Head of caudate nucleus (tissue), 42 donors: ENCODE data around the gene DOLPP1.
"Not testable (repeated sequence)": the region's sequence is repeated elsewhere in the genome, so short reads cannot be mapped to it uniquely, and the experiment has no call there.

Source experiments
- DNase-seq, 42 donors: peaks; one replicate each; pipeline versions ENCODE4 v3.0.0 to v3.0.0-alpha.2; 2020 to 2021; ENCODE audit warnings: mixed read lengths in 7 of 42
- intact Hi-C: fragments of 100-400 bp; cut with DNase I; formaldehyde crosslinking; loops from one replicate; pipeline ENCODE4 v1.15.0; 2022

The DOLPP1 gene

GRCh38 chr9:129107651-129108050 is 26.7 kb downstream of the DOLPP1 start:
- intact Hi-C loops = no loop called here
- no peak for DNase-seq

- intact Hi-C loops = no loop called here
- DNase-seq = no peak
Measured at GRCh38 chr9:129108083-129108804, 27.3 kb downstream of the DOLPP1 start.

DNA sequence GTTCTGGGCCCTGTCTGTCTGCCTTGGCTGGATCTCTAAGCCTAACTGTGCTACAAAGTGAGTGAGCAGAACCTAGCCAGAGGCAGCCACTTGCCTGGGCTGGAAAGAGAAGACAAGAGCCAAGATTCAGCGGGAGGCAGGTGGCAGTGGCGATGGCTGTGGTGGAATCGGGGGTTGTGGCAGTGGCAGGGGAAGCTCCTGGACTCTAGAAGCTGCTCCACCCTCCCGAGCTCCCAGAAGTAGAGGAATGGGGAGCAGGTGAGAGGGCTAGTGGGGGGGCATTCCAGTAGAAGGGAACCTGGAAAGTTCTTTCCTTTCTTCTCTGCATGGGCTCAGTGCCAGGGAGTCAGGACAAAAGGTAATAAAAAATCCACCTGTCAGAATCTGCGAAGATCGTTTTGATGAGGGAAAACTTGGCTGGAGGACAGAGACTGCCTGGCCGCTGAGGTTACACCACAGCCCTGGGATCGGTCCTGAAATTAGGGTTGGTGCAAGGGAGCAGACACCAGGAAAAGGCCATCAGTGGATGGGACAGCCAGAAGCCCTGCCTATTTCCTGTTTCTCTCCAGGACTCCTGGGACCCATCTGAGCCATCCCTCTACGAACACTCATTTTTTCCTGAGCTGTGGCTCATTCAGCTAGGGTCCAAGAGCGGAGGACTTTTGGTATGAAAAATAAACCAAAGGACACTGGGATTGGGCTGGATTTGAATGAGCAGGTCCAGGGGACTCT is 28.1 kb downstream of the DOLPP1 start:
- no peak for DNase-seq
- intact Hi-C loops = no loop called here

DNA sequence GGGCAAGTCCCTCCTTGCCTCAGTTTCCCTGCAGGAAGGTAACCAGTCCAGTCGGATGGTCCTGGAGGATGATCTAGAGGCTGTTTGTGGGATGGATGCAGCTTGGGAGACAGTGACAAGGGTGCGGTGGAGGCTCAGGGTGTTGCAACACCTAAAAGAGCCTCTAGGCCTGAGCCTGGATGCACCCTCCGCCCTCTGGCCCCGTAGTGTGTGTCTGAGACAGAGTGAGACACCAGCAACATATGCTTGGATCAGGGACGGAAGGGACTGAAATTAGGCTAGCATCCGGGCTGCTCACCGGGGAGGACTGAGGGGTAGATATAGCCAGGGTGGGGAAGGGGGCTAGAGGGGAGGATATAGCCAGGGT is 28.6 kb downstream of the DOLPP1 start:
- intact Hi-C loops = no loop called here
- no peak for DNase-seq

DNA sequence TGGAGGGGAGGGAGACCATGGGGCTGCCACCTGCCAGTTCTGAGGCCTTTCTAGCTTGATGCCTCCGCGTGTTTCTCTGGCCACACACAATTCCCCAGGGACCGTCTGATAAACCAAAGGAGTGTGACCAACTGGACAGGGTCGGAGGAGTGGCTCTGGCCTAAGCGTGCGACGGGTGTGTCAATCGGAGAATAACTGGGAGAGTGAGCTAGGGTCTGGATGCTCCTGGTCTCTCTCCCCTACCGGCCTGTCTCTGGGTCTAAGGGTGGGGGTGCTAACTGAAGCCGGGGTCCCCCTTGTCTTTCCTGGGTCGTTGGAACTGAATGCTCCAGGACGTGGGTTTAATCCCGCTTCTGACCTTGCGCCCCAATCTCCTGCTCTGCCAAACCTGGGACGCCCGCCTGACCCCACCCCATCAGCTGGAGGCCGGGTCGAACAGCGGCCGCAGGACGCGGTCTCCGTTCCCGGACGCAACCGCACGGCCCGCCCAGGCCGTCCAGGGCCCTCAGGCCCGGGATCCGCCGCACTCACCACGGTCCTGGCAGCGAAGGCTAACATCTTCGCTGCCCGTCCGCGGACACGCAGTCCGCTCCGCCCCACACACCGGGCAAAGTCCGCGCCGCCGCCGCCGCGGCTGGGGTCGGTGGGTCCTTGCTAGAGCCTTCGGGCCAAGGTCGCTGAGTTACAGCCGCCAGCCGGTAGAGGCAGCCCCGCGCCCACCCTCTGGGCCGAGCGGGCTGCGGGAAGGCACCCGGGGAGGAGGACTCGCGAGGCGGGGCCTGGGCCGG is 29.2 kb downstream of the DOLPP1 start:
- intact Hi-C loops = no loop called here
- peak in 9 of 42 donors; percentile 9 to 45 (median 24) for DNase-seq

DNA sequence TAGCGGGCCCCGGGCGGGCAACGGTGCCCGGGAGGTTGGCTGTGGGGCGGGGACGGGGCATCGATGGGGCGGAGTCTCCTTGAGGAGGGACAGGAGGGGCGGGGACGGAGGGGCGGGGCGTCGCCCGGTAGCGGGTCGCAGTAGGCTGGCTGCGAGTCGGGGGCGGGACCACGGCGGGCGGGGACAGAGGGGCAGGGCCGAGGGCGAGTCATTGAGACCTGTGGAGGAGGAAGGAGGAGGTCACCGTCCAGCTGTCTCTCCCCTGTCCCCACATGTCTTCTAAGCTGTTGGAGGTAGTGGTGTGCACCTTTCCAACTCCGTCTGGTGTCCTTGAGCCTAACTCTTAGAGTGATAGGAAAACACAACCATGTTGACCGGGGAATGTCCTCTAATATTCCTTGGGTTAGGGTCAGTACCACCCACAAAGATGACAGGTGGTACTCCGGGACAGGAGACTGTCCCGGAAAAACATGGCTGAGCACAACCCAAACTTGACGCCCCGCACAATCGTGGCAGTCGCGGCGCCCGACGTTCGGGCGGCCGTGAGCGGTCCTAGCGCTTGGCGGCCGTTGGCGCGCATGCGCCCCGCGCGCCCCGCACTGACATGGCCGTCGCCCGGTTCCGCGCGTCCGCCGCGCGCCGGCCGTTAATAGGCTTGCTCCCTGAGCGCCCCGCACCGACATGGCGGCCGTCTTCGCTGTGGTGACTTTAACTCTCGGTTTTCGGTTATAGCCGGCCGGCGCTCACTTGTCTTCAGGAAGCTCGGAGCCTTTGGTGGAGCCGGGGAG is 30.0 kb downstream of the DOLPP1 start, which contains the start of the genes CRAT and PTPA:
Gene CRAT (minus strand): TSS at position 54 of the 788 bp plus-strand sequence. CDS start 284 bp downstream, outside the sequence.
Gene PTPA (plus strand): TSS at position 676 of the 788 bp plus-strand sequence. CDS start 186 bp downstream, outside the sequence.
- intact Hi-C loops = no loop called here
- DNase-seq = peak; percentile 90 to 99 (median 98)

GRCh38 chr9:129111528-129112151 is 30.7 kb downstream of the DOLPP1 start:
- intact Hi-C loops = no loop called here
- DNase-seq = peak in 37 of 42 donors; percentile 10 to 71 (median 41)

GRCh38 chr9:129112526-129112925 is 31.6 kb downstream of the DOLPP1 start:
- DNase-seq, intact Hi-C loops: not testable (repeated sequence)

GRCh38 chr9:129113645-129114304 is 32.9 kb downstream of the DOLPP1 start:
- peak in 3 of 42 donors; percentile 24 to 57 (median 42) for DNase-seq
- intact Hi-C loops = no loop called here

GRCh38 chr9:129118799-129119198 is 37.9 kb downstream of the DOLPP1 start:
- intact Hi-C loops = no loop called here
- no peak for DNase-seq

GRCh38 chr9:129121483-129121882 is 40.6 kb downstream of the DOLPP1 start:
- DNase-seq = peak in 28 of 42 donors; percentile 35 to 84 (median 62)
- intact Hi-C loops = no loop called here

- intact Hi-C loops = no loop called here
- no peak for DNase-seq
Measured at GRCh38 chr9:129122133-129122532, 41.2 kb downstream of the DOLPP1 start.

- intact Hi-C loops, DNase-seq: not testable (repeated sequence)
Measured at GRCh38 chr9:129122976-129123375, 42.1 kb downstream of the DOLPP1 start.

- intact Hi-C loops = no loop called here
- no peak for DNase-seq
Measured at GRCh38 chr9:129124506-129125069, 43.7 kb downstream of the DOLPP1 start.

DNA sequence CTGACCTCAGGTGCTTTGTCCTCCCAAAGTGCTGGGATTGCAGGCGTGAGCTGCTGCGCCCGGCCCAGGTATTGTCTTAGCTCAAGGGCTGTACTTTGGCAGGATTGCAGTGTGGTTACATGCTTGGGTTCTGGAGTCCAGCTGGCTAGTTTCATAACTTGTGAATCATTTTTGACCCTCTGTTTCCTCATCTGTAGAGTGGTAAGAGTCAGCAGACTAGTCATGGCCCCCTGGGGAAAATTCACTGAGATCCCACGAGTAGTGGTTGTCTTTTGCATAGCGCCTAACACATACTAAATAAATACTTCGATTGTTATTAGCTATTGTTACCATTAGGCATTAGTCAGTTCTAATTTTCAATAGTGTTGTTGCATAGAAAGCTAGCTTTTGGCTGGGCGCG is 44.6 kb downstream of the DOLPP1 start:
- no peak for DNase-seq
- intact Hi-C loops = no loop called here

DNA sequence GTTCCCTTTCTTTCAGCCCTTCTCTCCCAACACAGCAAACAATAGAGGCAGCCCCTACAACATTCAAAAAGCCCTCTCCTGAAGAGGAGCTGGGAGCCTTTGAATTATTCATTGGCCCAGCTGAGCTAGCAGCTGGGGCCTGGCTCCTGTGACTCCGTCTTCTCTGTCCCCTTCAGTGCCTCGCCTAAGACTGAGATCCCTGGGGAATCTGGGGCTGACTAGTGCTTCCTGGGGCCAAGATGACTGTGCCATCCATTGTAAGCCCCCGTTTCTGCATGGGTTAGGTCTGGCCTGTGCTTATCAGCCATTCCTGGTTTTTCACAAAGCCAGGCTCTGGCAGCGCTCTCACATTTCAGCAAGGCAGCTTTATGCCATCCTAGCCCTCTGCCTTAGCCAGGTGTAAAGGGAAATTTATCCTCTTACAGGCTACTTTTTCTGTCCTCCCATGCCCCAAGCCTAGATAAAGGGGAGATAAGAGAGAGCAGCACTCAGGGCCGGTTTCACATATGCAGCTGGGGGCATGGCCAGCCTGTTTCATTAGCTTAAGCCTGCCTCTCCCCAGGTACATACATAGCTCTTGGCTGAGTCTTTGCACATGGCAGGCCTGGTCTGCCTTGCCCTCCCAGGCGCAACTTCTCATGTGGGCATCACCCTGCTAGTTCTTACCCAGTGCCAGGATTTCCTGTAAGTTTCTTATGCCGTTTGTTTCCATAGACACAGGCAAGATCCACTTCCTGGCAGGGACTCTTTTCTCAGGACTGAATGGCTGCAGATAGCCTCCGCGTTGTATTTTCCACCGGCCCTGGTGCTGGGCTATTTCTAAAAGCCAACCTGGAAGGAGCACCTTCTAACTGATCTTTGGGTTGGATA is 46.1 kb downstream of the DOLPP1 start:
- DNase-seq = peak in 21 of 42 donors; percentile 31 to 70 (median 51)

More for the DNA sequence above, 46.1 kb downstream of the DOLPP1 start:
- intact Hi-C loops = no loop called here
